Natural killer cell (primary cell): ENCODE results near the gene CCND3. TPM values are rescaled to one million over a fixed set of nuclear protein-coding genes. Genes with fewer than 3 reads are reported as not detected.

ENCODE experiments used
- ATAC-seq, 3 donors: fragments of 150-1000 bp in 2 of 3; fragments of 200-7000 bp in 1 of 3; cut with Tn5 transposase; 1 replicate in 1 of 3; 2 replicates in 2 of 3; pipeline ENCODE4 v1.10.0; 2021; ENCODE audit warnings: mild to moderate bottlenecking in 2 of 3, moderate library complexity in 2 of 3
- DNase-seq, 2 donors: peaks; one replicate each; pipeline versions ENCODE4 v3.0.0 to v3.0.0-alpha.2; 2013 to 2021; ENCODE audit warnings: mixed read lengths in 1 of 2
- H3K27ac ChIP-seq: one replicate; pipeline ENCODE4 v1.5.1; 2013; ENCODE audit warnings: mild to moderate bottlenecking, low read length
- H3K27me3 ChIP-seq: one replicate; pipeline ENCODE4 v1.6.1; 2013; ENCODE audit warnings: low read length; ENCODE audit not compliant: control insufficient read depth, insufficient read depth
- H3K36me3 ChIP-seq: one replicate; pipeline ENCODE4 v1.6.1; 2013; ENCODE audit warnings: low read length; ENCODE audit not compliant: control insufficient read depth, insufficient read depth
- H3K4me1 ChIP-seq: one replicate; pipeline ENCODE4 v1.6.1; 2013; ENCODE audit warnings: low read length; ENCODE audit not compliant: control insufficient read depth, insufficient read depth
- H3K4me3 ChIP-seq: one replicate; pipeline ENCODE4 v1.5.1; 2013; ENCODE audit warnings: low read length
- H3K9me3 ChIP-seq: one replicate; pipeline ENCODE4 v1.6.1; 2013; ENCODE audit warnings: low read length; ENCODE audit not compliant: control insufficient read depth, insufficient read depth
- H3K27ac Mint-ChIP-seq, 2 donors: one replicate each; pipeline ENCODE4 v1.8.0; 2022; ENCODE audit warnings: mild to moderate bottlenecking in 2 of 2, mixed read lengths in 2 of 2, moderate library complexity in 1 of 2
- H3K27me3 Mint-ChIP-seq, 2 donors: one replicate each; pipeline ENCODE4 v1.8.0; 2022; ENCODE audit warnings: low read depth in 2 of 2, mixed read lengths in 2 of 2
- H3K36me3 Mint-ChIP-seq: one replicate; pipeline ENCODE4 v1.8.0; 2022; ENCODE audit warnings: mixed read lengths
- H3K4me1 Mint-ChIP-seq, 2 donors: one replicate each; pipeline ENCODE4 v1.8.0; 2022; ENCODE audit warnings: mixed read lengths in 2 of 2
- H3K4me3 Mint-ChIP-seq: one replicate; pipeline ENCODE4 v1.8.0; 2022; ENCODE audit warnings: mild to moderate bottlenecking, moderate library complexity, mixed read lengths
- H3K9me3 Mint-ChIP-seq, 2 donors: one replicate each; pipeline ENCODE4 v1.8.0; 2022; ENCODE audit warnings: mixed read lengths in 2 of 2
- CTCF ChIP-seq: fragments of 200-600 bp; IDR thresholded peaks from one replicate; pipeline ENCODE4 v1.8.0; 2022; ENCODE audit warnings: antibody characterized with exemption
- WGBS: methylation state at CpG from one replicate; pipeline ENCODE4 v1.1.7; 2013; ENCODE audit warnings: missing lambda C conversion rate; ENCODE audit not compliant: insufficient coverage; 5-methylcytosine and 5-hydroxymethylcytosine counted together
- intact Hi-C: fragments of 100-400 bp; cut with micrococcal nuclease; formaldehyde crosslinking; loops from one replicate; pipeline ENCODE4 v1.14.2; 2022
- total RNA-seq, 4 donors: library from RNA; stranded (reverse); fragments of 120-200 nt in 1 of 4; gene quantifications; one replicate each; pipeline versions ENCODE4 v1.2.3 to v1.2.4, GENCODE V29; 2013 to 2022

The CCND3 gene
- total RNA-seq, 3 donors from 2014 or later (not counting 1 experiment from before 2014, with no cell fraction given): 409 to 438 (median 438) TPM

- Histone ChIP-seq H3K36me3 (peaks cover 92% of the 10 kb centered on the region), H3K27me3 (no peaks in the 10 kb centered on the region), H3K4me3 (no peak overlapping the region), H3K4me1 (peaks cover 47% of the 10 kb centered on the region), H3K27ac (no peak overlapping the region), H3K9me3 (no peaks in the 10 kb centered on the region)
- H3K9me3 Mint-ChIP-seq: no peaks in the 10 kb centered on the region
- H3K27ac Mint-ChIP-seq: peak overlapping the region; percentile 45 to 95
- peaks cover 71% of the 10 kb centered on the region in 2 donors for H3K4me1 Mint-ChIP-seq
- H3K4me3 Mint-ChIP-seq: no peak overlapping the region
- ATAC-seq: no peak
- no peak for DNase-seq
- WGBS: 65% methylated on average over 2 of the region's 2 CpGs
- H3K36me3 Mint-ChIP-seq: peaks cover 7% of the 10 kb centered on the region
- intact Hi-C loops: no loop called here
- no peaks in the 10 kb centered on the region for H3K27me3 Mint-ChIP-seq
- no peak for TF ChIP-seq CTCF
Measured at GRCh38 chr6:41931792-41932191, 9.8 kb downstream of the CCND3 start.

- Mint-ChIP-seq H3K9me3 (no peaks in the 10 kb centered on the region), H3K4me3 (no peak overlapping the region), H3K36me3 (no peaks in the 10 kb centered on the region), H3K27ac (peak overlapping the region; percentile 67 to 73), H3K27me3 (no peaks in the 10 kb centered on the region), H3K4me1 (peaks cover 60% of the 10 kb centered on the region in 2 donors)
- H3K4me1 ChIP-seq: peaks cover 30% of the 10 kb centered on the region
- no peak for TF ChIP-seq CTCF
- intact Hi-C loops: no loop called here
- H3K36me3 ChIP-seq: peaks cover 82% of the 10 kb centered on the region
- 86% methylated on average over 6 of the region's 6 CpGs for WGBS
- DNase-seq: no peak
- no peak overlapping the region for H3K4me3 ChIP-seq
- no peak for ATAC-seq
- H3K27ac ChIP-seq: no peak overlapping the region
- no peaks in the 10 kb centered on the region for H3K27me3 ChIP-seq
- H3K9me3 ChIP-seq: no peaks in the 10 kb centered on the region
Measured at GRCh38 chr6:41929924-41930323, 11.7 kb downstream of the CCND3 start.

DNA sequence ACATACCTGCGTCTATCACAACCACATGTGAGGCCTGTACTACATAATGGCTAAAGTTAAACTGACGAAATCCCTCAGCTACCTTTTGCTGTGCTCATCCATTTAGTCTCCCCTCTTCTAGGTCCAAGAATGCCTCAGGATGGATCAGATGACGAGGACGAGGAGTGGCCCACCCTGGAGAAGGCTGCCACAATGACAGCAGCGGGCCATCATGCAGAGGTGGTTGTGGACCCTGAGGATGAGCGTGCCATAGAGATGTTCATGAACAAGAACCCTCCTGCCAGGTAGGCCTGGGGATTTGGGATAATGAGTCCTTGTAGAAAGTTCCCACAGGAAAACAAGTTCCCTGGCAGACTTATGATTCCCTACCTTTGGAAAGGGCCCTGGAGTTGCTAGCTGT, 14.4 kb downstream of the CCND3 start:
- Histone ChIP-seq H3K27me3 (no peaks in the 10 kb centered on the region), H3K36me3 (peaks cover 62% of the 10 kb centered on the region), H3K9me3 (no peaks in the 10 kb centered on the region), H3K4me3 (no peak overlapping the region), H3K4me1 (peaks cover 27% of the 10 kb centered on the region), H3K27ac (no peak overlapping the region)
- Mint-ChIP-seq H3K36me3 (no peaks in the 10 kb centered on the region), H3K27ac (peak overlapping the region; percentile 67 to 73), H3K9me3 (no peaks in the 10 kb centered on the region), H3K4me3 (no peak overlapping the region), H3K4me1 (peaks cover 66 to 68% of the 10 kb centered on the region in 2 donors), H3K27me3 (no peaks in the 10 kb centered on the region)
- DNase-seq: no peak
- WGBS: 95% methylated on average over 6 of the region's 6 CpGs
- TF ChIP-seq CTCF: no peak
- ATAC-seq: no peak
- intact Hi-C loops: no loop called here

DNA sequence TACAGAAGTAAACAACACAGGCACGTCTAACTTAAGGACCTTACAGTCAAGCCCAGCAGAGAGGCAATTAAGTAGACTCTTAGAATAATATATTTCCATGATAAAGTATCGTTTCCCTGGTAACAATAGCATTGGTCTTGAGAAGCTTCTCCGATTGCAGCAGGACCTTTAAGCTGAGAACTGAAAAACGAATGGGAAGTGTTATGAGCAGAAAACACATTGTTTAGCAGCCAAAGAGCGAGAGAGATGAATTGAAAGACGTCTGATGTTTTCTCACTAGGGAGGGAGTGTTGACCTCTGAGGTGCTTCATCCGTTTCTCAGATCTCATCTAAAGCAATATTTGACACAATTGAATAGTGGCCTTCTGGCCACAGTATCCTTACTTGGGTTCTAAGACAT, 19.5 kb downstream of the CCND3 start:
- H3K4me1 Mint-ChIP-seq: peaks cover 60 to 61% of the 10 kb centered on the region in 2 donors
- H3K27me3 Mint-ChIP-seq: no peaks in the 10 kb centered on the region
- intact Hi-C loops: no loop called here

More for the DNA sequence above, 19.5 kb downstream of the CCND3 start:
- no peaks in the 10 kb centered on the region for H3K9me3 Mint-ChIP-seq
- Histone ChIP-seq H3K27ac (peak overlapping the region; percentile 96), H3K4me3 (peak overlapping the region; percentile 94), H3K4me1 (peaks cover 33% of the 10 kb centered on the region), H3K27me3 (no peaks in the 10 kb centered on the region), H3K36me3 (peaks cover 12% of the 10 kb centered on the region), H3K9me3 (no peaks in the 10 kb centered on the region)
- DNase-seq (peak in 1 of 2 donors; percentile 18), ATAC-seq (peak; percentile 5 to 35 (median 26))
- peak overlapping the region; percentile 96 for H3K4me3 Mint-ChIP-seq
- 2% methylated on average over 7 of the region's 7 CpGs for WGBS
- H3K27ac Mint-ChIP-seq: peak overlapping the region; percentile 98
- TF ChIP-seq CTCF: no peak
- H3K36me3 Mint-ChIP-seq: no peaks in the 10 kb centered on the region
